Measurements from ENCODE around the gene CLN6.
"Not testable (repeated sequence)": the region's sequence is repeated elsewhere in the genome, so short reads cannot be mapped to it uniquely, and the experiment has no call there.

Gene CLN6

GRCh38 chr15:68252925-68253534 lies 23.5 kb upstream of the CLN6 start:
- DNase-seq = no peak

DNA sequence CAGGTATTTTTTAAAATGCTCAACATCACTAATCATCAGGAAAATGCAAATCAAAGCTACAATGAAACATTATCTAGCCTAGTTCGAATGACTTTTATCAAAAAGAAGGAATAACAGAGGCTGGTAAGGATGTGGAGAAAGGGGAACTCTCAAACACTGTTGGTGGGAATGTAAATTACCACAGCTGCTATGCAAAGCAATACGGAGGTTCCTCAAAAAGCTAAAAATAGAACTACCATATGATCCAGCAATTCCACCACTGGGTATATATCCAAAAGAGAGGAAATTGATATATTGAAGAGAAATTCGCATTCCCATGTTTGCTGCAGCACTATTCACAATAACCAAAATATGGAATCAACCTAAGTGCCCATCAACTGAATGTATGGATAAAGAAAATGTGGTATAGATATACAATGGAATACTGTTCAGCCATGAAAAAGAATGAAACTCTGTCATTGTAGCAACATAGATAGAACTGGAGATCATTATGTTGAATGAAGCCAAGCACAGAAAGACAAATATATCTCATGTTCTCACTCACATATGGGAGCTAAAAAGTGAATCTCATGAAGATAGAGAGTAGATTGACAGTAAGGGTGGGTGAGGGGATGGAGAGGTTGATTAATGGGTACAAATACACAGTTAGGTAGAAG lies 19.7 kb upstream of the CLN6 start:
- no peak for DNase-seq

DNA sequence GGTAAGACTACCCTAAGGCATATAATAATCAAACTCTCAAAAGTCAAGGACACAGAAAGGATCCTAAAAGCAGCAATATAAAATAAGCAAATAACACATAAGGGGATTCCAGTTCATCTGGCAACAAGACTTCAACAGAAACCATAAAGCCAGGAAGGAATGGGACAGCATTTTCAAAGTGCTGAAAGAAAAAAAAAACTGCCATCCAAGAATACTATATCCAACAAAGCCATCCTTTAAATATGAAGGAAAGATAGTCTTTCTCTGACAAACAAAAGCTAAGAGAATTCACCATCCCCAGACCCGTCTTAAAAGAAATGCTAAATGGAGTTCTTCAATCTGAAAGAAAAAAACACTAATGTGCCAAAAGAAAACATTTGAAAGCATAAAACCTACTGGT lies 14.7 kb upstream of the CLN6 start:
- no peak for DNase-seq

DNA sequence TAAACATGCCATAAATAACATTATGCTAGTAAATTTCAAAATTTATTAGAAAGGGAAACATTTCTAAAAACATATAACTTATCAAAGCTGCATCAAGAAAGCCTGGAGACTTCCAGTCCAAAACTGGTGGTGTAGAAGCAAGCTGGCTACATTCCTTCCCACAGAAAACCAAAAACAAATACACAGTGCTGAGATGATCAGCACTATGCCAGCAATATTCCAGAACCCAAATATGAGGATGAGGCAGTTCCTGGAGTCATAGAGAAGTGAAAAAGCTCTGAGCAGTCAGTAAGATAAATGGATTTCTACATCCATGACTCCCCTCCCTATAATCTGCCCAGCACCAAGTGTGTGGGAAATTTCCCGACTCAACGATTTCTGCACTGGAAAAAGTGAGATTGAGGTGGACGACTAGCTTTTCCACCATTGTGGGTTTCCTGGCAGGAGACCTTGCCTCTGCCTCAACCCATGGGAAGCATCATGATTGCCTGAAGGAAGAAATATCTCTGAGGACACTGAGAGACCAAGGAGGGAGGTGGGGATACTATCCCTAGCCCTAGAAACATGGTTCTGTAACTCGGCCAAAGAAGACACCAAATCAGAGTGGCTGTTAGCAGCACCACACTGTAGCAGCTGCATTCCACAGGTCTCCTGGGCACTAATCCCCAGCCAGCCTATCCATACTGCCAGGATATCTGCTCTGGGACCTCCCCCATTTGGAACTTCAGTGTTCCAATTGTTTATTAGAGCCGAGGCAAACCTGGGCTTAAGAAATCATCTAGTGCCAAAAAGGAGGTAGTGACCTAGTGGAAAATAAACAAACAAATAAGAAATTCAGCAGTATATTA lies 11.8 kb upstream of the CLN6 start:
- DNase-seq = no peak

GRCh38 chr15:68239025-68239424 lies 9.5 kb upstream of the CLN6 start:
- no peak for DNase-seq

GRCh38 chr15:68235022-68235421 lies 5.5 kb upstream of the CLN6 start:
- no peak for DNase-seq

- DNase-seq = not testable (repeated sequence)
Measured at GRCh38 chr15:68234520-68234919, 5.0 kb upstream of the CLN6 start.

DNA sequence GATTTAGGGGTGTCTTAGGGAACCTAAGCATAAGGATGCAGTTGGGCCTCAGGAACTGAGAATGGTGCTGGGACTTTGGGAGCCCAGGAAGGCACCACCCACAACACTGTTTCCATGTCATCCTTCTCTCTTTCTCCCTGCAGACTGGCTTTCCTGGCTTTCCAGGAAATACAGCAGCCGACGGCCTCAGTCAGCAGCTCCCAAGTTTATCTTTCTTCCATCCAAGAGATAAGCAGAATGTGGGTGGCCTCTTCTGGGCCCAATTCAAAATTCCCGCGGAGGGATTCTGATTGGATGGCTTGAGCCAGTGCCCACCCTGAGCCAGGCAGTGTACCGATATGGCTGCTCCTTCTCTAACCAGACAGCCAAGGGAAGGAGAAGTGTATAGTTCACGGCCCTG lies 4.5 kb upstream of the CLN6 start:
- no peak for DNase-seq

DNA sequence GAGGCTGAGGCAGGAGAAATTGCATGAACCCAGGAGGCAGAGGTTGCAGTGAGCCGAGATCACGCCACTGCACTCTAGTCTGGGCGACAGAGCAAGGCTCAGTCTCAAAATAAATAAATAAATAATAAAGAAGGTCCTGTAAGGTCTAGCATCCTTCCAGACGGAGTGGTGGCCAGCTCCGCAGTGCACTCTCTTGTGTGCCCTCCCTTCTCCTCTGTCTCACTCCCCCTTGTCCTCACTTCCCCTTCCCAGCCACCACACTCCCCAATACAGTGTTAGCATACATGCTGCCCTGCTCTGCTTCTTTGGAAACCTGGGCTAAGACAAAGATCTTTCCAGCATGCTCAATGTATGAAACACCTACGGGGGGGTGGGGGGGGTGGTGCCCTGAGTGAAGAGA lies 3.4 kb upstream of the CLN6 start:
- no peak for DNase-seq

DNA sequence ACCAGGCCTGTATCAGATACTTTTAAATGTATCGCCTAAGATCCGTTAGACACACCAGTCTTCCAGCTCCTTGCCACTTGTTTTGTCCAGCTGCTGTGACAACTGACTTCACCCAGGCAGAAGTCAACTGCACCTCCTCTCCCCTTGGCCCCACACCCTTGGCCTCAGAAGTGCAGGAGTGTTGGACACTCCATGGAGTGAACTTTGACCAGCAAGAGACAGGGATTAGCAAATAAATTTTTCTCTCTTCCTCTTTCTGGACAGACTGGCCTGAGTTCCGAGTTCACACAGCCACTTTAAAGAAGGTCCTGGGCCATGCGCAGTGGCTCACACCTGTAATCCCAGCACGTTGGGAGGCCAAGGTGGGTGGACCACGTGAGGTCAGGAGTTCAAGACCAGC lies 2.9 kb upstream of the CLN6 start:
- no peak for DNase-seq

GRCh38 chr15:68231102-68231818 lies 1.7 kb upstream of the CLN6 start:
- no peak for DNase-seq

DNA sequence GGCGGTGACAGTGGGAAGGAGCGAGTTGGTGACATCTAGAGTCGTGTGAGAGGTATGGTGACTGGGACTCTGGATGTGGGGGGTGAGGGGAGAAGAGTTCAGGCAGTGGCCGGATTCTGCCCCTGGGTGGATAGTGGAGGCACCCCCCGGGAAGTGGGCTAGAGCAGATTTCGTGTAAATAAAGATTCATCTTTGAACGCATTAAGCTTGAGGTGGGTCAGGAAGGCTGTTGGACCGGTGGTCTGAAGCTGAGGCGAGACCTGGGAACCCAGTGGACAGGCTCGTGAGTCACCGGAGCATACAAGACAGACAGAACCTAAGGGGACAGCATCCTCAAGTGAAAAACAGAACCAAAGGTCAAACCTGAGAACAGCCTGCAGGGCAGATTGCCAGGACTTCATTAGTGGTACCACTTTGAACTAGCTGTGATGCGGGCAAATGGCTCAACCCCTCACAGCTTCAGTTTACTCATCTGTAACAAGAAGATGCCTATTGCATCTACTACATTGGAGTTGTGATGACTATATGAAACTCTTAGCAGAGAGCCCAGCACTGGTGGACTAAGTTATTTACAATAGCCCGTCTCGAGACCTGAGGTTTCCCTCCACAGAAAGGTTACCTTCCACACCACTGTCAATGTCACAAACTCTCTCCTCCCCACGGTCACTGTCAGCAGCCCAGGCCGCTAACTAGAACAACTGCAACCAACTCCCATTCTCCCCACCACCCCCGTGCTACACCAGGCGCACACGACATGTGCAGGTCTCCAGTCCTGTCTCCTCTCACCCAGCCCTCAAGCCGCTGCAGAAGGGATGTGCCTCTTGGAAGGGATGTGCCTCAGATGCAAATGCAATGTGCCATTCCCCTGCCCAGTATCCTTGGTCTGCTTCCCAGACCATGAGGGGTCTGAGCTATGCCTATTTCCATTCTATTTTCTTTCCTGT lies 901 bp upstream of the CLN6 start:
- DNase-seq = no peak

- DNase-seq = no peak
Measured at GRCh38 chr15:68228971-68229385, 550 bp downstream of the CLN6 start.

GRCh38 chr15:68228143-68228970 lies 1.2 kb downstream of the CLN6 start:
- no peak for DNase-seq

DNA sequence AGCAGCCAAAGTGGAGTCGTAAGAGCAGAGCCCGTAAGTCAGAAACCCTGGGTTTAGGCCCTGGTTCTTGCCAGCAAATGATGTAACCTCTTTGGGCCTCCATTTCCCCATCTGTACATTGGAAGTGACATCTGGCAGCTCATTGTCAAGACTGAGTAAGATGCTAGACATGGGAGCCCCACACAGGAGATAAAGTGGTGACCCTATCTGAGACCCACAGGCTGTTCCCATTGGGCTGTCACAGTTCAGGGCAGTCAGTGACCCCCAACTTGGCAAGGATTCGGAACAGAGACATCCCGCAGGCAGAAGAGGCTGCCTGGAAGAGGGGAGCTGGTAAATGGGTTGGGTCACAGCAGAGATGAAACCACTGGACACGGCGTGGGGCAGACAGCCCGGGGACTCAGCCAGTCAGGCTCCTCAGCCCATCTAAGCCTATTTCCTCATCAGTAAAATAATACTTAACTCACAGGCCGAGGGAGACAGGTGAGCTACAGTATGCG lies 1.8 kb downstream of the CLN6 start:
- no peak for DNase-seq

DNA sequence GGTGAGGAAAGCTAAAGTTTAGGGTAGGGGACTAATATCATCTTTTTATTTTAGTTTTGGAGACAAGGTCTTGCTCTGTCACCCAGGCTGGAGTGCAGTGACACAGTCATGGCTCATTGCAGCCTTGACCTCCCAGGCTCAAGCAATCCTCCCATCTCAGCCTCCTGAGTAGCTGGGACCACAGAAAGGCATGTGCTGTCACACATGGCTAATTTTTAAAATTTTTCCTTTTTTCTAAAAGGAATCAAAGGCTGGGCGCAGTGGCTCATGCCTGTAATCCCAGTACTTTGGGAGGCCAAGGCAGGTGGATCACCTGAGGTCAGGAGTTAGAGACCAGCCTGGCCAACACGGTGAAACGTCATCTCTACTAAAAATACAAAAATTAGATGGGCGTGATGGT lies 4.1 kb downstream of the CLN6 start:
- DNase-seq = not testable (repeated sequence)

- DNase-seq = no peak
Measured at GRCh38 chr15:68224546-68225250, 4.8 kb downstream of the CLN6 start.

GRCh38 chr15:68224108-68224507 lies 5.4 kb downstream of the CLN6 start:
- DNase-seq = no peak

DNA sequence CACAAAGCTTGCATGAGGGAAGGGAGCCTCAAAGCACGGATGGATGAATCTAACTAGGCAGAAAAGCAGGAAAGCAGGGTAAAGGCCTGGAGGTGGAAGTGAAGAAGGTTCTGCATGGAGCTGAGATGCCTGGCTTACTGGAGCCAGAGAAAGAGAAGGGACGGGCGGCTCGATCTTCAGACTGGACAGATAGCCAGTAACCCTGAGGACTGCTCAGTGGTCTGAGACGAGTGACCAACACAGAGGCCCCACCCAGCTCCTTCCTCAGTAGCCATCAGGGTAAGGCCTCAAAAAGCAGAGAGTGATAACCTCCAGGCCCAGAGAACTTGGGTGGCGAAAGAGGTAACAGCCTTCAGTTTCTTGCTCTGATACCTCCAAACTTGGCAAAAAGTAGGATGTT lies 6.4 kb downstream of the CLN6 start:
- no peak for DNase-seq

DNA sequence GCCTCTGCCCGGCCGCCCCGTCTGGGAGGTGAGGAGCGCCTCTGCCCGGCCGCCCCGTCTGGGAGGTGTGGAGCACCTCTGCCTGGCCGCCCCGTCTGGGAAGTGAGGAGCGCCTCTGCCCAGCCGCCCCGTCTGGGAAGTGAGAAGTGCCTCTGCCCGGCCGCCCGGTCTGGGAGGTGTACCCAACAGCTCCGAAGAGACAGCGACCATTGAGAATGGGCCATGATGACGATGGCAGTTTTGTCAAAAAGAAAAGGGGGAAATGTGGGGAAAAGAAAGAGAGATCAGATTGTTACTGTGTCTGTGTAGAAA lies 7.1 kb downstream of the CLN6 start:
- DNase-seq = not testable (repeated sequence)
